Body of pancreas (tissue), 4 donors: ENCODE data around the gene AWAT1.

ENCODE experiments used
- POLR2A ChIP-seq, 3 donors: fragments of 450-650 bp; IDR thresholded peaks; one replicate each; pipeline ENCODE4 v1.6.1; 2016; ENCODE audit warnings: antibody characterized with exemption in 3 of 3, mild to moderate bottlenecking in 2 of 3
- TF ChIP-seq, protein P1 (sequence below), 7 experiments: fragments of 450-650 bp in 4 of 7; fragments of 200-600 bp in 3 of 7; sonication (generic) in 3 of 7; IDR thresholded peaks; one replicate each; pipeline ENCODE4 v1.5.1; 2016 to 2019; ENCODE audit warnings: antibody characterized with exemption in 7 of 7

GRCh38 chrX:70208479-70208878 lies 26.0 kb upstream of the AWAT1 start:
- TF ChIP-seq, protein P1, sequence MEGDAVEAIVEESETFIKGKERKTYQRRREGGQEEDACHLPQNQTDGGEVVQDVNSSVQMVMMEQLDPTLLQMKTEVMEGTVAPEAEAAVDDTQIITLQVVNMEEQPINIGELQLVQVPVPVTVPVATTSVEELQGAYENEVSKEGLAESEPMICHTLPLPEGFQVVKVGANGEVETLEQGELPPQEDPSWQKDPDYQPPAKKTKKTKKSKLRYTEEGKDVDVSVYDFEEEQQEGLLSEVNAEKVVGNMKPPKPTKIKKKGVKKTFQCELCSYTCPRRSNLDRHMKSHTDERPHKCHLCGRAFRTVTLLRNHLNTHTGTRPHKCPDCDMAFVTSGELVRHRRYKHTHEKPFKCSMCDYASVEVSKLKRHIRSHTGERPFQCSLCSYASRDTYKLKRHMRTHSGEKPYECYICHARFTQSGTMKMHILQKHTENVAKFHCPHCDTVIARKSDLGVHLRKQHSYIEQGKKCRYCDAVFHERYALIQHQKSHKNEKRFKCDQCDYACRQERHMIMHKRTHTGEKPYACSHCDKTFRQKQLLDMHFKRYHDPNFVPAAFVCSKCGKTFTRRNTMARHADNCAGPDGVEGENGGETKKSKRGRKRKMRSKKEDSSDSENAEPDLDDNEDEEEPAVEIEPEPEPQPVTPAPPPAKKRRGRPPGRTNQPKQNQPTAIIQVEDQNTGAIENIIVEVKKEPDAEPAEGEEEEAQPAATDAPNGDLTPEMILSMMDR (IDR thresholded peaks at IDR 0.05): no peak
- no peak for TF ChIP-seq POLR2A (IDR thresholded peaks at IDR 0.05)
